ENCODE measurements around the gene MYLK4.

The MYLK4 gene

GRCh38 chr6:2750832-2751231, at the start of gene MYLK4:
MYLK4 (minus strand) TSS chr6:2750922; CDS start chr6:2749294, 1,628 bp downstream.
- Mint-ChIP-seq H3K4me1 (peaks cover 6% of the 10 kb centered on the region), H3K9me3 (no peaks in the 10 kb centered on the region), H3K27me3 (peaks cover 4% of the 10 kb centered on the region), H3K27ac (no peak within 1 kb of the TSS), H3K4me3 (no peak within 1 kb of the TSS), H3K36me3 (no peaks in the 10 kb centered on the region)

GRCh38 chr6:2799936-2800527, 49.3 kb upstream of the MYLK4 start:
- Mint-ChIP-seq H3K27me3 (no peaks in the 10 kb centered on the region), H3K27ac (peak overlapping the region; percentile 11), H3K9me3 (no peaks in the 10 kb centered on the region), H3K36me3 (no peaks in the 10 kb centered on the region), H3K4me3 (no peak overlapping the region), H3K4me1 (peaks cover 18% of the 10 kb centered on the region)

- no peaks in the 10 kb centered on the region for H3K27me3 Mint-ChIP-seq
- H3K36me3 Mint-ChIP-seq, result no peaks in the 10 kb centered on the region
- no peaks in the 10 kb centered on the region for H3K9me3 Mint-ChIP-seq
- H3K27ac Mint-ChIP-seq, result peak overlapping the region; percentile 32
- H3K4me3 Mint-ChIP-seq, result no peak overlapping the region
- H3K4me1 Mint-ChIP-seq, result peaks cover 26% of the 10 kb centered on the region
Observed at GRCh38 chr6:2798586-2799134, 47.9 kb upstream of the MYLK4 start.

GRCh38 chr6:2797564-2798031, 46.9 kb upstream of the MYLK4 start:
- H3K27ac Mint-ChIP-seq, result no peak overlapping the region

DNA sequence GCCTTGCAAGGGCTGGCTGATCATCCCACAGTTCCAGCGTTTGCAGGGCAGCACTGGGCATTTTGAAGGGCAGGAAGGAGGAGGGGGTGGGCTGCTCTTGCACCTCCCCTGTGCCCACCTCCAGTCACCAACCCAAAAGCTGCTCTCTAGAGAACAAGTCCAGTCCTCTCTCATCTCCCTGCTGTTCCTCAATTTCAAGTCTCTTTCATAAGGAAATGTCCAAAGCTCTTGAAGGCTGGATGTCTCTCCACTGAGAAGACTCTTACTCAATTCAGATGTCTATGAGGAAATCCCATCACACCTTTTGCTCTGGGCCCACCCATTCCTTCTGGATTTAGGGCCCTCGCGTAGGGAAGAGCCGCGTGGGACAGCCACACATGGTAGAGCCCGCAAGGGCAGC, 46.1 kb upstream of the MYLK4 start:
- peaks cover 42% of the 10 kb centered on the region for H3K4me1 Mint-ChIP-seq
- H3K36me3 Mint-ChIP-seq, result no peaks in the 10 kb centered on the region
- no peak overlapping the region for H3K27ac Mint-ChIP-seq
- no peak overlapping the region for H3K4me3 Mint-ChIP-seq
- H3K9me3 Mint-ChIP-seq, result no peaks in the 10 kb centered on the region
- H3K27me3 Mint-ChIP-seq, result no peaks in the 10 kb centered on the region

More at GRCh38 chr6:2797564-2798031, 46.9 kb upstream of the MYLK4 start:
- H3K4me3 Mint-ChIP-seq, result no peak overlapping the region
- H3K36me3 Mint-ChIP-seq, result no peaks in the 10 kb centered on the region
- H3K9me3 Mint-ChIP-seq, result no peaks in the 10 kb centered on the region
- H3K4me1 Mint-ChIP-seq, result peaks cover 37% of the 10 kb centered on the region
- no peaks in the 10 kb centered on the region for H3K27me3 Mint-ChIP-seq

GRCh38 chr6:2795956-2796355, 45.2 kb upstream of the MYLK4 start:
- H3K36me3 Mint-ChIP-seq, result peaks cover 2% of the 10 kb centered on the region
- peaks cover 50% of the 10 kb centered on the region for H3K4me1 Mint-ChIP-seq
- no peaks in the 10 kb centered on the region for H3K27me3 Mint-ChIP-seq
- H3K9me3 Mint-ChIP-seq, result no peaks in the 10 kb centered on the region
- H3K27ac Mint-ChIP-seq, result no peak overlapping the region
- H3K4me3 Mint-ChIP-seq, result no peak overlapping the region

- H3K27me3 Mint-ChIP-seq, result no peaks in the 10 kb centered on the region
- H3K9me3 Mint-ChIP-seq, result no peaks in the 10 kb centered on the region
- no peak overlapping the region for H3K27ac Mint-ChIP-seq
- no peak overlapping the region for H3K4me3 Mint-ChIP-seq
- peaks cover 2% of the 10 kb centered on the region for H3K36me3 Mint-ChIP-seq
- peaks cover 52% of the 10 kb centered on the region for H3K4me1 Mint-ChIP-seq
Observed at GRCh38 chr6:2795162-2795561, 44.4 kb upstream of the MYLK4 start.

GRCh38 chr6:2794171-2794730, 43.5 kb upstream of the MYLK4 start:
- peaks cover 43% of the 10 kb centered on the region for H3K4me1 Mint-ChIP-seq

GRCh38 chr6:2793534-2794151, 42.9 kb upstream of the MYLK4 start:
- Mint-ChIP-seq H3K9me3 (no peaks in the 10 kb centered on the region), H3K4me3 (peak overlapping the region; percentile 4), H3K27me3 (no peaks in the 10 kb centered on the region), H3K27ac (peak overlapping the region; percentile 13), H3K4me1 (peaks cover 43% of the 10 kb centered on the region), H3K36me3 (peaks cover 2% of the 10 kb centered on the region)

More at GRCh38 chr6:2794171-2794730, 43.5 kb upstream of the MYLK4 start:
- peaks cover 2% of the 10 kb centered on the region for H3K36me3 Mint-ChIP-seq
- no peak overlapping the region for H3K4me3 Mint-ChIP-seq
- no peaks in the 10 kb centered on the region for H3K9me3 Mint-ChIP-seq
- H3K27ac Mint-ChIP-seq, result no peak overlapping the region
- H3K27me3 Mint-ChIP-seq, result no peaks in the 10 kb centered on the region

GRCh38 chr6:2792330-2793110, 41.8 kb upstream of the MYLK4 start:
- H3K9me3 Mint-ChIP-seq, result no peaks in the 10 kb centered on the region
- no peaks in the 10 kb centered on the region for H3K27me3 Mint-ChIP-seq
- H3K4me3 Mint-ChIP-seq, result no peak overlapping the region
- H3K27ac Mint-ChIP-seq, result no peak overlapping the region
- peaks cover 43% of the 10 kb centered on the region for H3K4me1 Mint-ChIP-seq
- H3K36me3 Mint-ChIP-seq, result peaks cover 2% of the 10 kb centered on the region

- H3K36me3 Mint-ChIP-seq, result peaks cover 6% of the 10 kb centered on the region
- no peaks in the 10 kb centered on the region for H3K27me3 Mint-ChIP-seq
- H3K4me1 Mint-ChIP-seq, result peaks cover 37% of the 10 kb centered on the region
- H3K27ac Mint-ChIP-seq, result peak overlapping the region; percentile 56
- H3K4me3 Mint-ChIP-seq, result no peak overlapping the region
- no peaks in the 10 kb centered on the region for H3K9me3 Mint-ChIP-seq
Observed at GRCh38 chr6:2791450-2791974, 40.8 kb upstream of the MYLK4 start.

- H3K36me3 Mint-ChIP-seq, result peaks cover 6% of the 10 kb centered on the region
- no peaks in the 10 kb centered on the region for H3K27me3 Mint-ChIP-seq
- H3K9me3 Mint-ChIP-seq, result no peaks in the 10 kb centered on the region
- peaks cover 37% of the 10 kb centered on the region for H3K4me1 Mint-ChIP-seq
- peak overlapping the region; percentile 56 for H3K27ac Mint-ChIP-seq
- H3K4me3 Mint-ChIP-seq, result no peak overlapping the region
Observed at GRCh38 chr6:2790588-2791449, 40.1 kb upstream of the MYLK4 start.

GRCh38 chr6:2786269-2786668, 35.5 kb upstream of the MYLK4 start:
- Mint-ChIP-seq H3K27ac (peak overlapping the region; percentile 5), H3K36me3 (peaks cover 12% of the 10 kb centered on the region), H3K27me3 (no peaks in the 10 kb centered on the region), H3K9me3 (no peaks in the 10 kb centered on the region), H3K4me1 (peaks cover 26% of the 10 kb centered on the region), H3K4me3 (no peak overlapping the region)

DNA sequence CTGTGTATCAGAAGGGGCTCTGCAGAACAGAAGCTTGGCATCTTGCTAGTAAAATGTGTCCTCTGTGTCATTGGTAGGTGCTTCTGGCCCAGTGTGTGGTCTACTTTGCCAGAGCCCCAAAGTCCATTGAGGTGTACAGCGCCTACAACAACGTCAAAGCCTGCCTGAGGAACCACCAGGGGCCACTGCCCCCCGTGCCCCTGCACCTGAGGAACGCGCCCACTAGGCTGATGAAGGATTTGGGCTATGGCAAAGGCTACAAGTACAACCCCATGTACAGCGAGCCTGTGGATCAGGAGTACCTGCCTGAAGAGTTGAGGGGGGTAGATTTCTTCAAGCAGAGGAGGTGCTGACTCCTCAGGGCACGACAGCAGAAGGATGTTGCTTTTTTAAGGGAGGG, 34.2 kb upstream of the MYLK4 start:
- Mint-ChIP-seq H3K4me1 (peaks cover 25% of the 10 kb centered on the region), H3K36me3 (peaks cover 12% of the 10 kb centered on the region), H3K4me3 (no peak overlapping the region), H3K9me3 (no peaks in the 10 kb centered on the region), H3K27me3 (no peaks in the 10 kb centered on the region), H3K27ac (no peak overlapping the region)

All from activated naive CD4-positive, alpha-beta T cell treated with anti-CD3 and anti-CD28 coated beads, Interleukin-2, amount 50 U/mL, for 24 hours (primary cell).